ENCODE results near the gene USP14. TPM values are rescaled to one million over a fixed set of nuclear protein-coding genes. Genes with fewer than 3 reads are reported as not detected.

The USP14 gene
- total and polyA plus RNA-seq, 2 experiments from 2014 or later, result 82.4 to 83.5 TPM

- Histone ChIP-seq H3K27ac (ENCODE audit: low read depth) (no peak overlapping the region), H3K36me3 (ENCODE audit: insufficient read depth) (no peaks in the 10 kb centered on the region), H3K4me2 (no peak overlapping the region), H3K79me2 (replicated peaks; ENCODE audit: insufficient read depth) (no peaks in the 10 kb centered on the region), H3K27me3 (ENCODE audit: insufficient read depth) (no peaks in the 10 kb centered on the region), H3F3A (replicated peaks; ENCODE audit: low read depth) (no peaks in the 10 kb centered on the region), H4K20me1 (replicated peaks; ENCODE audit: insufficient read depth) (no peaks in the 10 kb centered on the region), H3K4me3 (no peak overlapping the region), H3K4me1 (ENCODE audit: insufficient read depth) (no peaks in the 10 kb centered on the region), H3K9me2 (ENCODE audit: insufficient read depth) (no peaks in the 10 kb centered on the region), H2AFZ (no peak overlapping the region)
- TF ChIP-seq, protein P1, sequence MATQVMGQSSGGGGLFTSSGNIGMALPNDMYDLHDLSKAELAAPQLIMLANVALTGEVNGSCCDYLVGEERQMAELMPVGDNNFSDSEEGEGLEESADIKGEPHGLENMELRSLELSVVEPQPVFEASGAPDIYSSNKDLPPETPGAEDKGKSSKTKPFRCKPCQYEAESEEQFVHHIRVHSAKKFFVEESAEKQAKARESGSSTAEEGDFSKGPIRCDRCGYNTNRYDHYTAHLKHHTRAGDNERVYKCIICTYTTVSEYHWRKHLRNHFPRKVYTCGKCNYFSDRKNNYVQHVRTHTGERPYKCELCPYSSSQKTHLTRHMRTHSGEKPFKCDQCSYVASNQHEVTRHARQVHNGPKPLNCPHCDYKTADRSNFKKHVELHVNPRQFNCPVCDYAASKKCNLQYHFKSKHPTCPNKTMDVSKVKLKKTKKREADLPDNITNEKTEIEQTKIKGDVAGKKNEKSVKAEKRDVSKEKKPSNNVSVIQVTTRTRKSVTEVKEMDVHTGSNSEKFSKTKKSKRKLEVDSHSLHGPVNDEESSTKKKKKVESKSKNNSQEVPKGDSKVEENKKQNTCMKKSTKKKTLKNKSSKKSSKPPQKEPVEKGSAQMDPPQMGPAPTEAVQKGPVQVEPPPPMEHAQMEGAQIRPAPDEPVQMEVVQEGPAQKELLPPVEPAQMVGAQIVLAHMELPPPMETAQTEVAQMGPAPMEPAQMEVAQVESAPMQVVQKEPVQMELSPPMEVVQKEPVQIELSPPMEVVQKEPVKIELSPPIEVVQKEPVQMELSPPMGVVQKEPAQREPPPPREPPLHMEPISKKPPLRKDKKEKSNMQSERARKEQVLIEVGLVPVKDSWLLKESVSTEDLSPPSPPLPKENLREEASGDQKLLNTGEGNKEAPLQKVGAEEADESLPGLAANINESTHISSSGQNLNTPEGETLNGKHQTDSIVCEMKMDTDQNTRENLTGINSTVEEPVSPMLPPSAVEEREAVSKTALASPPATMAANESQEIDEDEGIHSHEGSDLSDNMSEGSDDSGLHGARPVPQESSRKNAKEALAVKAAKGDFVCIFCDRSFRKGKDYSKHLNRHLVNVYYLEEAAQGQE (IDR thresholded peaks at IDR 0.05; ENCODE audit: unreplicated experiment), result no peak
- TF ChIP-seq JUNB (IDR thresholded peaks at IDR 0.05; ENCODE audit: unreplicated experiment) (no peak), CREB1 (CRISPR knock-in tag; IDR thresholded peaks at IDR 0.05; ENCODE audit: low read depth) (no peak), EZH2 (IDR thresholded peaks at IDR 0.05; ENCODE audit: low read depth, unreplicated experiment) (no peak), ZNF114 (CRISPR knock-in tag; IDR thresholded peaks at IDR 0.05) (no peak), ZNF462 (CRISPR knock-in tag; IDR thresholded peaks at IDR 0.05) (no peak)
- Mint-ChIP-seq H3K9me3 (peaks cover 39% of the 10 kb centered on the region), H3K4me3 (no peak overlapping the region), H3K36me3 (ENCODE audit: low read depth) (peaks cover 9% of the 10 kb centered on the region), H3K27ac (no peak overlapping the region), H3K27me3 (ENCODE audit: insufficient read depth, low read depth, poor library complexity) (peaks cover 3% of the 10 kb centered on the region), H3K4me1 (no peaks in the 10 kb centered on the region; the same call in 2 of the 3 replicates)
- ATAC-seq (no peak), DNase-seq (ENCODE audit: low spot score) (no peak)
Observed at GRCh38 chr18:135045-135444, 23.3 kb upstream of the USP14 start.

Data from GM23338 (cell line).